Measurements from ENCODE around the gene PRDX1.
A peak's percentile ranks its signal among the peaks of the same experiment; 100 is the strongest.
"Not testable (repeated sequence)": the region's sequence is repeated elsewhere in the genome, so short reads cannot be mapped to it uniquely, and the experiment has no call there.

The PRDX1 gene

DNA sequence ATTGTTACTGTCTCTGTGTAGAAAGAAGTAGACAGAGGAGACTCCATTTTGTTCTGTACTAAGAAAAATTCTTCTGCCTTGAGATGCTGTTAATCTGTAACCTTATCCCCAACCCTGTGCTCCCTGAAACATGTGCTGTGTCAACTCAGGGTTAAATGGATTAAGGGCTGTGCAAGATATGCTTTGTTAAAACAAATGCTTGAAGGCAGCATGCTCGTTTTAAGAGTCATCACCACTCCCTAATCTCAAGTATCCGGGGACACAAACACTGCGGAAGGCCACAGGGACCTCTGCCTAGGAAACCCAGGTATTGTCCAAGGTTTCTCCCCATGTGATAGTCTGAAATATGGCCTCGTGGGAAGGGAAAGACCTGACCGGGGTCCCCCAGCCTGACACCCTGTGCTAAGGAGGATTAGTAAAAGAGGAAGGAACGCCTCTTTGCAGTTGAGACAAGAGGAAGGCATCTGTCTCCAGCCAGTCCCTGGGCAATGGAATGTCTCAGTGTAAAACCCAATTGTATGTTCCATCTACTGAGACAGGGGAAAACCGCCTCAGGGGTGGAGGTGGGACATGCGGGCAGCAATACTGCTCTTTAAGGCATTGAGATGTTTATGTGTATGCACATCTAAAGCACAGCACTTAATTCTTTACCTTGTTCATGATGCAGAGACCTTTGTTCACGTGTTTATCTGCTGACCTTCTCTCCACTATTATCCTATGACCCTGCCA lies 8.0 kb downstream of the PRDX1 start:
- H3K9me3 ChIP-seq (ENCODE audit: control insufficient read depth, insufficient read depth, low read length); H3K9ac ChIP-seq (ENCODE audit: low read depth, low read length); H3K4me3 ChIP-seq (ENCODE audit: low read depth, low read length); H3K4me1 ChIP-seq (ENCODE audit: control insufficient read depth, insufficient read depth, low read length); H3K27me3 ChIP-seq (ENCODE audit: control insufficient read depth, insufficient read depth, low read length): not testable (repeated sequence)
- peak overlapping the region; percentile 43 for H3K27ac ChIP-seq (ENCODE audit: low read depth, low read length)
- peaks cover 95% of the 10 kb centered on the region for H3K36me3 ChIP-seq (ENCODE audit: control insufficient read depth, insufficient read depth, low read length)

DNA sequence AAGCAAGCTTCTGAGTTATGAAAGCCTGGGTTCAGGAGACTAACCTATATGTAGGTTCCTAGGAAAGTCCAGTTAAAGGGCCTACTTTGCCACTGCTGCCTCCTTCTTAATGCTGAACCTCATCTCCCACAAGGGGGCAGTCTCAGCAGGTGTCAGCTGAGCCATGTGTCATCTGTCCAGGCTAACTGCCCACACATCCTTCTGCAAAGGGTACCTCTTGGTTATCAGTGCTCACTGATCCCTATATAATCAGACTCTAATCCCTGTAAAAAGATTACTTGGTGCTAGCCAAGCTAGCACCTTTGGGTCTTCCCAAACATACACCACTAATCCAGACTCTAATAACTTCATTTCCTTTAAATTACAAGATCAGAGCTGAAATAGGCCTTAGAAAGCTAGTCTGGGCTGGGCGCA lies 9.0 kb downstream of the PRDX1 start:
- no peaks in the 10 kb centered on the region for H3K27me3 ChIP-seq (ENCODE audit: control insufficient read depth, insufficient read depth, low read length)
- peaks cover 96% of the 10 kb centered on the region for H3K36me3 ChIP-seq (ENCODE audit: control insufficient read depth, insufficient read depth, low read length)
- H3K27ac ChIP-seq (ENCODE audit: low read depth, low read length) = no peak overlapping the region
- no peaks in the 10 kb centered on the region for H3K9me3 ChIP-seq (ENCODE audit: control insufficient read depth, insufficient read depth, low read length)
- no peak overlapping the region for H3K9ac ChIP-seq (ENCODE audit: low read depth, low read length)
- no peak overlapping the region for H3K4me3 ChIP-seq (ENCODE audit: low read depth, low read length)
- H3K4me1 ChIP-seq (ENCODE audit: control insufficient read depth, insufficient read depth, low read length) = no peaks in the 10 kb centered on the region

DNA sequence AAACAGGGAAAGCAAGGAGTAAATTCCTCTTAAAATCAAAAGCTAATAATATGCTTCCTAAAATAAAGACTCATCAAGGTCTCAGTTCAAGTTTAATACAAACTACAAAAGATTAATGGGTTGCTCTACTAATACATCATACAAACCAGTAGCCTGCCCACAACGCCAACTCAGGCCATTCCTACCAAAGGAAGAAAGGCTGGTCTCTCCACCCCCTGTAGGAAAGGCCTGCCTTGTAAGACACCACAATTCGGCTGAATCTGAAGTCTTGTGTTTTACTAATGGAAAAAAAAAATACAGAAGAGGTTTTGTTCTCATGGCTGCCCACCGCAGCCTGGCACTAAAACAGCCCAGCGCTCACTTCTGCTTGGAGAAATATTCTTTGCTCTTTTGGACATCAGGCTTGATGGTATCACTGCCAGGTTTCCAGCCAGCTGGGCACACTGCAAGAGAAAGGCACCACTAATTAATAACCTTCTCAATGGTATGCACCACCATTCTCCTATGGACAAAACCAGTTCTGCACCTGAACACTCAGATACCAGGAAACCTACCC lies 10.6 kb downstream of the PRDX1 start:
- Histone ChIP-seq H3K4me3 (ENCODE audit: low read depth, low read length) (no peak overlapping the region), H3K27me3 (ENCODE audit: control insufficient read depth, insufficient read depth, low read length) (no peaks in the 10 kb centered on the region), H3K27ac (ENCODE audit: low read depth, low read length) (no peak overlapping the region), H3K4me1 (ENCODE audit: control insufficient read depth, insufficient read depth, low read length) (no peaks in the 10 kb centered on the region), H3K9ac (ENCODE audit: low read depth, low read length) (no peak overlapping the region), H3K9me3 (ENCODE audit: control insufficient read depth, insufficient read depth, low read length) (no peaks in the 10 kb centered on the region), H3K36me3 (ENCODE audit: control insufficient read depth, insufficient read depth, low read length) (peaks cover 83% of the 10 kb centered on the region)

DNA sequence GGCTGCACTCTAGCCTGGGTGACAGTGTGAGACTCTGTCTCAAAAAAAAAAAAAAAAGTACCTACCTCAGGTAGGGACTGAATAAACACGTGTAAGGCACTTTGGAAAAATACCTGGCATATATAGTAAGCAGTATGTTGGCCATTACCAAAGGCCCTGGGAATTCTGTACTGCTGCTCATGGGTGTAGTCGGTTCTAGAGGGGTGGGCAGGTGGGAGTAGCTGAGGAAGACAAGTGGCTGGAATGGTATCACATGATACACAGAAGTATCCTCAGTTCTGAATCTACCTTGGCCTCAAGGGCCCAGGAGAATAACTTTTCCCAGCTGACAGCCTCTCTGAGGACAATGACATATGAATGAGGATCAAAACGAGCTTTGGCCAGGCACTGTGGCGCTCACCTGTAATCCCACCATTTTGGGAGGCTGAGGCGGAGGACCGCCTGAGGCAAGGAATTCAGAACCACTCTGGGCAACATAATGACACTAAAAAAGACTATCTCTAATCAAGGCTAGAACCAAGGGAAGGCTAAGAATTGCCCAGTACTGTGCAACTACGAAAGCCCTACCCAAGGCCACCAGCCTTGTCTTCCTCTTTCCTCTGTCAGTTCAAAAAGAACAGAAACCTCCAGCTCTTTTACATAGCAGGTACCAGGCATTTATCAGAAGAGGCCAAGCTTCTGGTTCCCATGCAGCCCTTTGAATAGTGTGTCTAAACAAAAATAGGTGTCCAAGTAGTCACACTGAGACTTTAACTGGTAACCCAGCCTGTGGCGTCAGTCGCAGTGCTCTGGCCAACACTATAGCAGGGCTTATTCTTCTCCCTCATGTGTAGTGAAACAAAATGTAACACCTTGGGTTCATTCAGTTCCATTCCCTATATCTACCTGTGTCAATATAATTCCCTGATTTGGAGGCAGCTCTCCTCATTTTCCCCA lies 11.4 kb downstream of the PRDX1 start:
- H3K27ac ChIP-seq (ENCODE audit: low read depth, low read length) = no peak overlapping the region
- no peak overlapping the region for H3K9ac ChIP-seq (ENCODE audit: low read depth, low read length)
- H3K27me3 ChIP-seq (ENCODE audit: control insufficient read depth, insufficient read depth, low read length) = no peaks in the 10 kb centered on the region
- H3K36me3 ChIP-seq (ENCODE audit: control insufficient read depth, insufficient read depth, low read length) = peaks cover 76% of the 10 kb centered on the region
- H3K4me3 ChIP-seq (ENCODE audit: low read depth, low read length) = no peak overlapping the region
- H3K4me1 ChIP-seq (ENCODE audit: control insufficient read depth, insufficient read depth, low read length) = no peaks in the 10 kb centered on the region
- H3K9me3 ChIP-seq (ENCODE audit: control insufficient read depth, insufficient read depth, low read length) = no peaks in the 10 kb centered on the region

DNA sequence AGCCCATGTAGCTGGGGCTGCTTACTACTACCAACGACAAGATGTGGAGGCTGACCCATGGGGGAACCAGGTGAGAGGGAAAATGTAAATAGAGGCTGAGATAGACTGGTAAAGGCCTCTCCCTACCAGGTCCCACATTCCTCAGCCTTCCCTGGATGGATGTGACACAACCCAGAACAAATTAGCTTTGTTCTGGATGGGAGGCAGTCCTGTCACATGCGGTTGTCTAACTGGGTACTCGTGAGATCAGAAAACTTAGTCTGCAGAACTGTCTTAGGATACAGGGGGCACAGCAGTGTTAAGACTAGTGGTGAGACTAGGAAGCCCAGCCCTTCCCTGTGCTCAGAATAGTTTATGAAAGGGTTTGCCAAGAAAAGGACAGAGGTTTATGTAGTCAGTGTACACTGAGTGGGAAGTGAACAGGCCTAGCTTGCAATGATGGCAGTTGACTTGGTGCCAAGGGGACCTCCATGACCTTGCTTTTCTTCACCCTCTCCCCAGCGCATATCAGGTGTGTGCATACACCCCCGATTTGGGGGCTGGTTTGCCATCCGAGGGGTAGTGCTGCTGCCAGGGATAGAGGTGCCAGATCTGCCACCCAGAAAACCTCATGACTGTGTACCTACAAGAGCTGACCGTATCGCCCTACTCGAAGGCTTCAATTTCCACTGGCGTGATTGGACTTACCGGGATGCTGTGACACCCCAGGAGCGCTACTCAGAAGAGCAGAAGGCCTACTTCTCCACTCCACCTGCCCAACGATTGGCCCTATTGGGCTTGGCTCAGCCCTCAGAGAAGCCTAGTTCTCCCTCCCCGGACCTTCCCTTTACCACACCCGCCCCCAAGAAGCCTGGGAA lies 13.2 kb downstream of the PRDX1 start:
- no peak overlapping the region for H3K4me3 ChIP-seq (ENCODE audit: low read depth, low read length)
- H3K4me1 ChIP-seq (ENCODE audit: control insufficient read depth, insufficient read depth, low read length) = no peaks in the 10 kb centered on the region
- H3K9me3 ChIP-seq (ENCODE audit: control insufficient read depth, insufficient read depth, low read length) = no peaks in the 10 kb centered on the region
- no peak overlapping the region for H3K9ac ChIP-seq (ENCODE audit: low read depth, low read length)
- peaks cover 59% of the 10 kb centered on the region for H3K36me3 ChIP-seq (ENCODE audit: control insufficient read depth, insufficient read depth, low read length)
- H3K27me3 ChIP-seq (ENCODE audit: control insufficient read depth, insufficient read depth, low read length) = no peaks in the 10 kb centered on the region
- H3K27ac ChIP-seq (ENCODE audit: low read depth, low read length) = no peak overlapping the region

DNA sequence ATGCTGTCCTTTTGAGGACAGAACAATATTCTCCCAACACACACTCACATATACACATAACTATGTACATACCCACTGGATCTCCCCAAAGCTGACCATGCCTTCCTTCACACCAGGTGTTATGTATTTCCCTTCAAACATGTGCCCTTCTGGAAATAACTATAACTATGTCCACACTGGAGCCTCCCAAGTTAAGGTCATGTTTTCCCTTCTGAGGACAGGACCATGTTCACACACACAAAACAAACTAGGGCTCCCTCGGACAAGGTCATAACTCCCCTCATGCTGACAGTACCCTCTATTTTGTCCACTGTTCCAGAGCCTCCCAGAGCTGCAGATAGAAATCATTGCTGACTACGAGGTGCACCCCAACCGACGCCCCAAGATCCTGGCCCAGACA lies 13.8 kb downstream of the PRDX1 start:
- Histone ChIP-seq H3K36me3 (ENCODE audit: control insufficient read depth, insufficient read depth, low read length) (peaks cover 52% of the 10 kb centered on the region), H3K27ac (ENCODE audit: low read depth, low read length) (no peak overlapping the region), H3K9me3 (ENCODE audit: control insufficient read depth, insufficient read depth, low read length) (no peaks in the 10 kb centered on the region), H3K4me3 (ENCODE audit: low read depth, low read length) (no peak overlapping the region), H3K27me3 (ENCODE audit: control insufficient read depth, insufficient read depth, low read length) (no peaks in the 10 kb centered on the region), H3K9ac (ENCODE audit: low read depth, low read length) (no peak overlapping the region), H3K4me1 (ENCODE audit: control insufficient read depth, insufficient read depth, low read length) (no peaks in the 10 kb centered on the region)

DNA sequence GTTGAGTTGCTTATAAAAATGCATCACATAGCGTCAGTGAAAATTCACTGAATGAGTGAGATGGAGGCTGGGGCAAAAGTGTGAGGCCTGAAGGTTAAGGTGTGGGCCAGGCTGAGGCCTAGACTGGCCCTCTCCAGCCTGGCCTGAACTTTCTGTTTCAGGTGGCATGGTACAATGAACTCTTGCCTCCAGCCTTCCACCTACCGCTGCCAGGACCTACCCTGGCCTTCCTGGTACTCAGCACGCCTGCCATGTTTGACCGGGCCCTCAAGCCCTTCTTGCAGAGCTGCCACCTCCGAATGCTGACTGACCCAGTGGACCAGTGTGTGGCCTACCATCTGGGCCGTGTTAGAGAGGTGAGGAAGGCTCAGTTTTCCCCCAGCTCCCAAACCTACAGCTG lies 14.5 kb downstream of the PRDX1 start:
- Histone ChIP-seq H3K27me3 (ENCODE audit: control insufficient read depth, insufficient read depth, low read length) (no peaks in the 10 kb centered on the region), H3K4me1 (ENCODE audit: control insufficient read depth, insufficient read depth, low read length) (no peaks in the 10 kb centered on the region), H3K27ac (ENCODE audit: low read depth, low read length) (no peak overlapping the region), H3K36me3 (ENCODE audit: control insufficient read depth, insufficient read depth, low read length) (peaks cover 45% of the 10 kb centered on the region), H3K4me3 (ENCODE audit: low read depth, low read length) (no peak overlapping the region), H3K9me3 (ENCODE audit: control insufficient read depth, insufficient read depth, low read length) (no peaks in the 10 kb centered on the region), H3K9ac (ENCODE audit: low read depth, low read length) (no peak overlapping the region)

DNA sequence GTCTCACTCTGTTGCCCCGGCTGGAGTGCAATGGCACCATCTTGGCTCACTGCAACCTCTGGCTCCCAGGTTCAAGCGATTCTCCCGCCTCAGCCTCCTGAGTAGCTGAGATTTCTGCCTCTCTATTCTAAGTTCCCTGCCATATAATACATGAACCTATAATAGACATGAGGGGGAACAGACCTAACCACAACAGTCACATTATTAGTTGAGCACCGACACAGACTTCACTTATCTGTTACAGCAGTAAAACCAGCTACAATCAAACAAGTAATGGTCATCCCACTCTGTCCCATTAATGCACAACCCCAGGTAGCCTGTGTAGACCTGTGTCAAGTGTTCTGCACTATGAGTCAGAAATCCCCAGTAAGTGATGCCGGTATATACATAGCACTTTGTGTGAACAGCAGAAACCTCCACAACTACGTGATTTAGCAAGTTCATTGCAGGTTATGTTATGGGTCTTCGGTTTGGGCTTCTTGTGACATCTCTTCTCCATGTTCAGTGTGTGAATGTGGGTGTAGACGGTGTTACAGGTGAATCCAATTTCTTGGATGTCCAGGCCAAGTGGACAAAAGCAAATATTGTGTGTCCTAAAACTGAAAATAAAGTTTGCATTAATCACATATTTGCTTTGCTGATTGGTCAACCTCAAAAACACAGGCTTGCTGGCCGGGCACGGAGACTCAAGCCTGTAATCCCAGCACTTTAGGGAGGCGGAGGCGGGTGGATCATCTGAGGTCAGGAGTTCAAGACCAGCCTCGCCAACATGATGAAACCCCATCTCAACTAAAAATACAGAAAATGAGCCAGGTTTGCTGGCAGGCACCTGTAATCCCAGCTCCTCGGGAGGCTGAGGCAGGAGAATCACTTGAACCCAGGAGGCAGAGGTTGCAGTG lies 18.0 kb downstream of the PRDX1 start:
- H3K9ac ChIP-seq (ENCODE audit: low read depth, low read length) = no peak overlapping the region
- H3K9me3 ChIP-seq (ENCODE audit: control insufficient read depth, insufficient read depth, low read length) = no peaks in the 10 kb centered on the region
- no peak overlapping the region for H3K4me3 ChIP-seq (ENCODE audit: low read depth, low read length)
- peaks cover 11% of the 10 kb centered on the region for H3K36me3 ChIP-seq (ENCODE audit: control insufficient read depth, insufficient read depth, low read length)
- H3K4me1 ChIP-seq (ENCODE audit: control insufficient read depth, insufficient read depth, low read length) = peaks cover 12% of the 10 kb centered on the region
- no peaks in the 10 kb centered on the region for H3K27me3 ChIP-seq (ENCODE audit: control insufficient read depth, insufficient read depth, low read length)
- H3K27ac ChIP-seq (ENCODE audit: low read depth, low read length) = no peak overlapping the region

DNA sequence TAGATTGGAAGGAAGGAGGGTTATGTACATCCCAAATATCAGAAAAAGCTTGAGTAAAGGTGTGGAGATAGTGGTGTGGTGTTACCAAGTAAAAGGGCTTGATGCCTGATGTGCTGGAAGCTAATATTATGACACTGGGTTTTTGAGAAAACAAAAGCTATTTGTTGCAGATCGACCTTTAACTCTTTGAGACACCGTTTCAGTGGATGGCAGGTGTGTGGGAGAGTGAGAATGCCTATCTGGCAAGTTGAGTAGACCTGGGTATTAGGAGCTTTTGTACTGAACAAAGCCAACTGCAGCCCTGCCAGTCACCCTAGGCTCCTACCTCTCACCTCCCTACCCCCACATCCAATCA lies 20.2 kb downstream of the PRDX1 start:
- no peaks in the 10 kb centered on the region for H3K27me3 ChIP-seq (ENCODE audit: control insufficient read depth, insufficient read depth, low read length)
- H3K9ac ChIP-seq (ENCODE audit: low read depth, low read length) = no peak overlapping the region
- H3K4me3 ChIP-seq (ENCODE audit: low read depth, low read length) = 0 out of 2 replicates have a peak overlapping the region, but pooled peaks have one; percentile 82
- peaks cover 12% of the 10 kb centered on the region for H3K4me1 ChIP-seq (ENCODE audit: control insufficient read depth, insufficient read depth, low read length)
- no peak overlapping the region for H3K27ac ChIP-seq (ENCODE audit: low read depth, low read length)
- no peaks in the 10 kb centered on the region for H3K36me3 ChIP-seq (ENCODE audit: control insufficient read depth, insufficient read depth, low read length)
- H3K9me3 ChIP-seq (ENCODE audit: control insufficient read depth, insufficient read depth, low read length) = no peaks in the 10 kb centered on the region

DNA sequence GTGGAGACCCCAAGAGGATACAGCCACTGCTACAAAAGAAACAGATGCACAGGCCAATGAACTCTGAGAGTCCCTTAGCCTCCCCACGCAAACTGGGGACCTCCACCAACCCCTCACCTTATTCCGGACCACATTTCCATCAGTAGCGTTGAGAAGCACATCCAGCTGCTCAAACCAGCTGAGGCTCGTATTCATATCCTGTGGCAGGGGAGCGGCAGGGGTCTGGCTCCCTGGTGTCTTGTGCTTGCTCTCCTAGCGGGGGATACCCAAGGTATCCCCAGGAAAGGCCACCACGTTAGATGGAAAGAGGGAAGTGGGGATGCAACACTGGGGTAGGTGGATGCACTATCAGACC lies 22.3 kb downstream of the PRDX1 start:
- H3K36me3 ChIP-seq (ENCODE audit: control insufficient read depth, insufficient read depth, low read length) = no peaks in the 10 kb centered on the region
- H3K9me3 ChIP-seq (ENCODE audit: control insufficient read depth, insufficient read depth, low read length) = no peaks in the 10 kb centered on the region
- H3K27me3 ChIP-seq (ENCODE audit: control insufficient read depth, insufficient read depth, low read length) = no peaks in the 10 kb centered on the region
- peak overlapping the region; percentile 74 for H3K4me3 ChIP-seq (ENCODE audit: low read depth, low read length)
- H3K27ac ChIP-seq (ENCODE audit: low read depth, low read length) = peak overlapping the region; percentile 36
- H3K9ac ChIP-seq (ENCODE audit: low read depth, low read length) = no peak overlapping the region; the same call in 1 of the 2 replicates
- peaks cover 12% of the 10 kb centered on the region for H3K4me1 ChIP-seq (ENCODE audit: control insufficient read depth, insufficient read depth, low read length)

All from HUES48 (cell line).